Fibroblast of lung (primary cell): Measurements from ENCODE around the gene PHKG2. TPM values are rescaled to one million over a fixed set of nuclear protein-coding genes. Genes with fewer than 3 reads are reported as not detected.

Experiments used
- DNase-seq, 2 donors: peaks; one replicate each; pipeline versions ENCODE4 v3.0.0 to v3.0.0-alpha.2; 2010; ENCODE audit warnings: low read depth in 2 of 2
- H2AFZ ChIP-seq: 2 replicates; pipeline ENCODE4 v1.5.1; 2012; ENCODE audit warnings: low read length, control low read depth, inconsistent platforms
- H3K27ac ChIP-seq: 2 replicates; pipeline ENCODE4 v1.5.1; 2011; ENCODE audit warnings: low read length, control low read depth; ENCODE audit not compliant: insufficient read depth
- H3K27me3 ChIP-seq: 2 replicates; pipeline ENCODE4 v1.5.1; 2011; ENCODE audit warnings: mild to moderate bottlenecking, low read length; ENCODE audit not compliant: control insufficient read depth, insufficient read depth
- H3K36me3 ChIP-seq: 2 replicates; pipeline ENCODE4 v1.5.1; 2011; ENCODE audit warnings: low read length; ENCODE audit not compliant: control insufficient read depth, insufficient read depth
- H3K4me1 ChIP-seq: 2 replicates; pipeline ENCODE4 v1.5.1; 2011; ENCODE audit warnings: low read length; ENCODE audit not compliant: control insufficient read depth, insufficient read depth; ENCODE audit errors: extremely low read depth
- H3K4me2 ChIP-seq: 2 replicates; pipeline ENCODE4 v1.5.1; 2011; ENCODE audit warnings: low read length, control low read depth; ENCODE audit not compliant: insufficient read depth; ENCODE audit errors: extremely low read depth
- H3K4me3 ChIP-seq, 4 experiments: fragments of 200-600 bp in 1 of 4; sonication (generic) in 1 of 4; replicated peaks in 1 of 4; 2 replicates each; pipeline ENCODE4 v1.5.1; 2011 to 2016; ENCODE audit warnings: low read length in 4 of 4, low read depth in 3 of 4, mild to moderate bottlenecking in 3 of 4, control low read depth in 2 of 4, inconsistent platforms in 1 of 4, mixed read lengths in 1 of 4; ENCODE audit not compliant: insufficient read depth in 1 of 4; ENCODE audit errors: control extremely low read depth in 1 of 4
- H3K79me2 ChIP-seq: 2 replicates; pipeline ENCODE4 v1.5.1; 2012; ENCODE audit warnings: mild to moderate bottlenecking, low read length, inconsistent platforms; ENCODE audit not compliant: control insufficient read depth, insufficient read depth
- H3K9ac ChIP-seq: 2 replicates; pipeline ENCODE4 v1.5.1; 2011; ENCODE audit warnings: mild to moderate bottlenecking, low read length, control low read depth; ENCODE audit not compliant: insufficient read depth
- H3K9me3 ChIP-seq: 2 replicates; pipeline ENCODE4 v1.5.1; 2012; ENCODE audit warnings: low read depth, low read length; ENCODE audit not compliant: control insufficient read depth, insufficient read depth
- H4K20me1 ChIP-seq: 2 replicates; pipeline ENCODE4 v1.5.1; 2011; ENCODE audit warnings: low read length; ENCODE audit not compliant: control insufficient read depth, insufficient read depth; ENCODE audit errors: extremely low read depth
- EZH2 ChIP-seq: IDR thresholded peaks from 2 replicates; pipeline ENCODE4 v1.5.1; 2012; ENCODE audit warnings: low read length, control low read depth, mild to moderate bottlenecking; ENCODE audit errors: missing control alignments
- polyA plus RNA-seq, 2 donors: library from polyadenylated mRNA; depleted of rRNA in 1 of 2; stranded (reverse) in 1 of 2; unstranded in 1 of 2; fragments of >200 nt; gene quantifications; 2 replicates each; pipeline ENCODE4 v1.2.1, GENCODE V29; 2011 to 2012; ENCODE audit warnings: missing spikeins in 1 of 2
- total RNA-seq: library from RNA; depleted of rRNA; stranded (reverse); fragments of >200 nt; gene quantifications from 2 replicates; pipeline ENCODE4 v1.2.1, GENCODE V29; 2014
- TF ChIP-seq, protein P1 (sequence below), 2 donors: IDR thresholded peaks in 1 of 2; conservative IDR thresholded peaks in 1 of 2; 1 replicate in 1 of 2; 2 replicates in 1 of 2; pipeline ENCODE4 v1.5.1; 2011 to 2012; ENCODE audit warnings: low read length in 2 of 2, control low read depth in 1 of 2, inconsistent platforms in 1 of 2, low read depth in 1 of 2, mild to moderate bottlenecking in 1 of 2

PHKG2 gene
- total and polyA plus RNA-seq, 2 donors (not counting 1 experiment from before 2014, with no cell fraction given) = 15.4 to 19.4 TPM

DNA sequence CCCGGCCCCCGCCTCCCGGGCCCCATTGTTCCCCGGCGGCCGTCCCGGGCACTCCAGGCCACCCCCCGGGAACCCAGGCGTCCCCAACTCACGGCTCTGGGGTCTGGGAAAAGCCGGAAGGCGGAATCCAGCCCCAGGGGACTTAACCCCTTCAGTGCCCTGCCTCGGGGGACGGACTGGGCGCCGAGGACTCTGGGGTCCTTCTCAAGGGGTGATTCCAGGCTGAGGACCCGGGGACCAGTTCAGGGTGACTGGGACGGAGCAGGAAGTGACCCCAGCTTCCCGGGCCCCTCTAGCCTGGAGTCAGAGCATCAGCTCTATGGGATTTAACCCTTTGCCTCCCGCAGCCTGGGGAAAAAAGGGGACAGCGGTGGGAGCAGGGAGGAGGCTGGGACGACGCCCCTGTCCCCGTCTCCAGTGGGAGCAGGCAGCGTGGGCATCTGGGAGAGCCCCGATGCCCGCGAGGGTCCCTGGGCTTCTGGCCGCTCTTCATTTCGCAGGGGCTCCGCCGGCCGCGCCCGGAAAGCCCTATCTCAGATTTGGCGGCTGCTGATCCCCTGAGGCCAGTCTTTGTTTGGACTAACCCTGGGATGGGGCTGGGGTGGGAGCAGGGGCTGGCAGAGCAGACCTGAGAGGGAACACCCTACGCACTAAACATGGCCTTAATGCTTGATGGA is 38.8 kb downstream of the PHKG2 start, which contains the start of gene ZNF629:
ZNF629 (minus strand) TSS at position 270 of the 677 bp plus-strand sequence. CDS start 2,723 bp downstream, outside the sequence.
- Histone ChIP-seq H3K4me2 (peak within 1 kb of the TSS; percentile 93), H3K9ac (peak within 1 kb of the TSS; percentile 94), H4K20me1 (no peaks in the 10 kb centered on the region), H3K27ac (peak within 1 kb of the TSS; percentile 87), H2AFZ (peak within 1 kb of the TSS; percentile 89), H3K9me3 (no peaks in the 10 kb centered on the region), H3K4me1 (peaks cover 6% of the 10 kb centered on the region), H3K4me3 (peak within 1 kb of the TSS; percentile 78 to 95 (median 86)), H3K36me3 (peaks cover 12% of the 10 kb centered on the region), H3K79me2 (peaks cover 20% of the 10 kb centered on the region), H3K27me3 (no peaks in the 10 kb centered on the region)
- DNase-seq = peak; percentile 67 to 77
- TF ChIP-seq, protein P1, sequence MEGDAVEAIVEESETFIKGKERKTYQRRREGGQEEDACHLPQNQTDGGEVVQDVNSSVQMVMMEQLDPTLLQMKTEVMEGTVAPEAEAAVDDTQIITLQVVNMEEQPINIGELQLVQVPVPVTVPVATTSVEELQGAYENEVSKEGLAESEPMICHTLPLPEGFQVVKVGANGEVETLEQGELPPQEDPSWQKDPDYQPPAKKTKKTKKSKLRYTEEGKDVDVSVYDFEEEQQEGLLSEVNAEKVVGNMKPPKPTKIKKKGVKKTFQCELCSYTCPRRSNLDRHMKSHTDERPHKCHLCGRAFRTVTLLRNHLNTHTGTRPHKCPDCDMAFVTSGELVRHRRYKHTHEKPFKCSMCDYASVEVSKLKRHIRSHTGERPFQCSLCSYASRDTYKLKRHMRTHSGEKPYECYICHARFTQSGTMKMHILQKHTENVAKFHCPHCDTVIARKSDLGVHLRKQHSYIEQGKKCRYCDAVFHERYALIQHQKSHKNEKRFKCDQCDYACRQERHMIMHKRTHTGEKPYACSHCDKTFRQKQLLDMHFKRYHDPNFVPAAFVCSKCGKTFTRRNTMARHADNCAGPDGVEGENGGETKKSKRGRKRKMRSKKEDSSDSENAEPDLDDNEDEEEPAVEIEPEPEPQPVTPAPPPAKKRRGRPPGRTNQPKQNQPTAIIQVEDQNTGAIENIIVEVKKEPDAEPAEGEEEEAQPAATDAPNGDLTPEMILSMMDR (conservative IDR thresholded peaks at IDR 0.05 in 1 of 2, IDR thresholded peaks at IDR 0.05 in 1 of 2; ENCODE audit: low read depth in 1 of 2, low read length in 2 of 2) = no peak
- TF ChIP-seq EZH2 = no peak

DNA sequence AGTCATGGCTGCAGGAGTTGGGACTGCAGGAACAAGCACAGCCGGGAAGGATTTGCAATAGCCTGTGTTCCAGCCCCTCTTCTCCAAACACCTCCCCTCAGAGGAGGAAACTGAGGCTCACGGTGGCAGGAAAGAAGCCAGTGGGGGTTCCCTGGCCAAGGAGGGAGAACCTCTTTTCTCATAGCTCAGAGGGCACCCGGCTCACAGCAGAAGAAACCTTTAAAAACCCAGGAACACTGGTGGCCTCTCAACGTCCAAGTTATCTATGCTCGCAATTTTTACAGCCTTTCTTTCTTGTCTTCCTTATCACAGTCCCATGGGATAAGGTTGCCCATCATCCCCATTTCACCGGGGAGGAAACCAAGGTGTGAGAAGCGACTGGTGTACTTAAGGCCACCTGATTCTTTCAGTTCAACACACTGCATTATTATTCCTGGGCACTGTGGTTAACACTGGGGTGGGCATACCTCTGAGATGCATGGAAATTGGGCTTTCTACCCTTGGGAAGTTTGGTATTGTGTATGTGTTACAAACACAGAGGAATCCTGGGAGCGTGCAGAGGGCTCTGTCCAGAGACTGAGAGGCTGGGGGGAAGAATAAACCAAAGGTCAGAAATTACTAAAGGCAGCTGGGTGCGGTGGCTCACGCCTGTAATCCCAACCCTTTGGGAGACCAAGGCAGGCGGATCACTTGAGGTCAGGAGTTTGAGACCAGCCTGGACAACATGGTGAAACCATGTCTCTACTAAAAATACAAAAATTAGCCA is 39.6 kb downstream of the PHKG2 start:
- TF ChIP-seq EZH2 = no peak
- TF ChIP-seq, protein P1 (conservative IDR thresholded peaks at IDR 0.05 in 1 of 2, IDR thresholded peaks at IDR 0.05 in 1 of 2; ENCODE audit: low read depth in 1 of 2, low read length in 2 of 2) = no peak
- peak overlapping the region; percentile 90 for H3K4me2 ChIP-seq
- peak overlapping the region; percentile 89 for H2AFZ ChIP-seq
- H3K4me3 ChIP-seq = peak overlapping the region; percentile 65 to 95 (median 86)
- H3K79me2 ChIP-seq = peaks cover 20% of the 10 kb centered on the region
- no peaks in the 10 kb centered on the region for H3K9me3 ChIP-seq
- peak overlapping the region; percentile 94 for H3K9ac ChIP-seq
- H3K27me3 ChIP-seq = no peaks in the 10 kb centered on the region
- peaks cover 8% of the 10 kb centered on the region for H3K36me3 ChIP-seq
- no peak for DNase-seq
- H3K4me1 ChIP-seq = peaks cover 6% of the 10 kb centered on the region
- peak overlapping the region; percentile 87 for H3K27ac ChIP-seq
- H4K20me1 ChIP-seq = no peaks in the 10 kb centered on the region

DNA sequence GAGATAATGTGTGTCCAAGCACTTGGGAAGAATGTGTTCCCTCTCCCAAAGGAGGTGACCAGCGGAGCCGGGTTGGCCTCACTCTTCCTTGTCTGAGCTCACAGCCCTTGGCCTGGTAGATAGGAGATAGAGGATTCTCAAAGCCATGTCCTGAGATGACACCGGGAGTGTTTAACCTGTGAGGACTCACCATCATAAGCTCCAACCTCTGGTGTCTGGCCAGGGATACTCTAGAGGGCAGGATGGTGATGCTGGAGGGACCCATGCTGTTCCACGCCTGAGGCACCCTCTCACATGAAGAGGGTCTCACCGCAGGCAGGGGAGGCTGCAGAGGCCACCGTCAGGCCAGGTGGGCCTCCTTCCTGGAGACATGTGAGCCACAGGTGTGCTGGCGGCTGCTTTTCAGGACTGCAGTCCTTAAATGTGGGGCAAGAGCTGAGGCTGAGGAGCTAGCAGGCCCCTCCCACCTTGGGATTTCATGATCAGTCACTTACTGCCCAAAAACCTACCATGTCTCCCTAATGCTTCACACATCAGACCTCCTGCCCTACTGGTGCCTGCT is 45.4 kb downstream of the PHKG2 start:
- Histone ChIP-seq H3K27ac (no peak overlapping the region), H3K4me2 (no peak overlapping the region), H2AFZ (no peak overlapping the region), H3K79me2 (no peaks in the 10 kb centered on the region), H3K36me3 (no peaks in the 10 kb centered on the region), H3K4me3 (no peak overlapping the region), H3K4me1 (no peaks in the 10 kb centered on the region), H4K20me1 (no peaks in the 10 kb centered on the region), H3K9me3 (no peaks in the 10 kb centered on the region), H3K27me3 (no peaks in the 10 kb centered on the region), H3K9ac (no peak overlapping the region)
- TF ChIP-seq EZH2 = no peak
- TF ChIP-seq, protein P1 (conservative IDR thresholded peaks at IDR 0.05 in 1 of 2, IDR thresholded peaks at IDR 0.05 in 1 of 2; ENCODE audit: low read depth in 1 of 2, low read length in 2 of 2) = no peak
- no peak for DNase-seq
